Bronchial epithelial cell (primary cell): ENCODE measurements around the gene CACNA1E. TPM values are rescaled to one million over a fixed set of nuclear protein-coding genes. Genes with fewer than 3 reads are reported as not detected.

Source experiments
- DNase-seq: peaks from one replicate; pipeline ENCODE4 v3.0.0-alpha.2; 2010; ENCODE audit warnings: low read depth
- FAIRE-seq: peaks from 2 replicates; lab custom pipeline; 2011; peaks lifted over from hg19 to GRCh38; lab: Jason Lieb, UNC
- H3K27me3 ChIP-seq: 2 replicates; pipeline ENCODE4 v1.5.1; 2011; ENCODE audit warnings: low read length; ENCODE audit not compliant: control insufficient read depth, insufficient read depth
- H3K36me3 ChIP-seq: 2 replicates; pipeline ENCODE4 v1.5.1; 2011; ENCODE audit warnings: low read length; ENCODE audit not compliant: control insufficient read depth, insufficient read depth
- H3K4me3 ChIP-seq: 2 replicates; pipeline ENCODE4 v1.5.1; 2011; ENCODE audit warnings: mild to moderate bottlenecking, low read depth, low read length, control low read depth
- total RNA-seq: library from RNA; depleted of rRNA; stranded (reverse); fragments of >200 nt; gene quantifications from 2 replicates; pipeline ENCODE4 v1.2.1, GENCODE V29; 2014
- TF ChIP-seq, protein P1 (sequence below): IDR thresholded peaks from 2 replicates; pipeline ENCODE4 v1.5.1; 2011; ENCODE audit warnings: mild to moderate bottlenecking, moderate library complexity, low read length, control low read depth, inconsistent platforms; ENCODE audit not compliant: insufficient read depth, severe bottlenecking

The CACNA1E gene
- total RNA-seq, 1 donor from 2014 or later, result not detected

DNA sequence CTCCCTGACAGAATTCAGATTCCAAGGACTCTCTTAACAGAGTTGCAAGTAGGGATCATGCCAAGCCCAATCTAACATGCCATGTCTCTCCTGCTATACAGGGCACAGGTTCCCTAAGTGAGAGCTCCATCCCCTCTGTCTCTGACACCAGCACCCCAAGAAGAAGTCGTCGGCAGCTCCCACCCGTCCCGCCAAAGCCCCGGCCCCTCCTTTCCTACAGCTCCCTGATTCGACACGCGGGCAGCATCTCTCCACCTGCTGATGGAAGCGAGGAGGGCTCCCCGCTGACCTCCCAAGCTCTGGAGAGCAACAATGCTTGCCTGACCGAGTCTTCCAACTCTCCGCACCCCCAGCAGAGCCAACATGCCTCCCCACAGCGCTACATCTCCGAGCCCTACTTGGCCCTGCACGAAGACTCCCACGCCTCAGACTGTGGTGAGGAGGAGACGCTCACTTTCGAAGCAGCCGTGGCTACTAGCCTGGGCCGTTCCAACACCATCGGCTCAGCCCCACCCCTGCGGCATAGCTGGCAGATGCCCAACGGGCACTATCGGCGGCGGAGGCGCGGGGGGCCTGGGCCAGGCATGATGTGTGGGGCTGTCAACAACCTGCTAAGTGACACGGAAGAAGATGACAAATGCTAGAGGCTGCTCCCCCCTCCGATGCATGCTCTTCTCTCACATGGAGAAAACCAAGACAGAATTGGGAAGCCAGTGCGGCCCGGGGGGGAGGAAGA is 315.0 kb downstream of the CACNA1E start:
- H3K4me3 ChIP-seq, result no peak overlapping the region
- no peaks in the 10 kb centered on the region for H3K27me3 ChIP-seq
- TF ChIP-seq, protein P1, sequence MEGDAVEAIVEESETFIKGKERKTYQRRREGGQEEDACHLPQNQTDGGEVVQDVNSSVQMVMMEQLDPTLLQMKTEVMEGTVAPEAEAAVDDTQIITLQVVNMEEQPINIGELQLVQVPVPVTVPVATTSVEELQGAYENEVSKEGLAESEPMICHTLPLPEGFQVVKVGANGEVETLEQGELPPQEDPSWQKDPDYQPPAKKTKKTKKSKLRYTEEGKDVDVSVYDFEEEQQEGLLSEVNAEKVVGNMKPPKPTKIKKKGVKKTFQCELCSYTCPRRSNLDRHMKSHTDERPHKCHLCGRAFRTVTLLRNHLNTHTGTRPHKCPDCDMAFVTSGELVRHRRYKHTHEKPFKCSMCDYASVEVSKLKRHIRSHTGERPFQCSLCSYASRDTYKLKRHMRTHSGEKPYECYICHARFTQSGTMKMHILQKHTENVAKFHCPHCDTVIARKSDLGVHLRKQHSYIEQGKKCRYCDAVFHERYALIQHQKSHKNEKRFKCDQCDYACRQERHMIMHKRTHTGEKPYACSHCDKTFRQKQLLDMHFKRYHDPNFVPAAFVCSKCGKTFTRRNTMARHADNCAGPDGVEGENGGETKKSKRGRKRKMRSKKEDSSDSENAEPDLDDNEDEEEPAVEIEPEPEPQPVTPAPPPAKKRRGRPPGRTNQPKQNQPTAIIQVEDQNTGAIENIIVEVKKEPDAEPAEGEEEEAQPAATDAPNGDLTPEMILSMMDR, result no peak
- DNase-seq, result no peak
- H3K36me3 ChIP-seq, result no peaks in the 10 kb centered on the region
- no peak for FAIRE-seq

DNA sequence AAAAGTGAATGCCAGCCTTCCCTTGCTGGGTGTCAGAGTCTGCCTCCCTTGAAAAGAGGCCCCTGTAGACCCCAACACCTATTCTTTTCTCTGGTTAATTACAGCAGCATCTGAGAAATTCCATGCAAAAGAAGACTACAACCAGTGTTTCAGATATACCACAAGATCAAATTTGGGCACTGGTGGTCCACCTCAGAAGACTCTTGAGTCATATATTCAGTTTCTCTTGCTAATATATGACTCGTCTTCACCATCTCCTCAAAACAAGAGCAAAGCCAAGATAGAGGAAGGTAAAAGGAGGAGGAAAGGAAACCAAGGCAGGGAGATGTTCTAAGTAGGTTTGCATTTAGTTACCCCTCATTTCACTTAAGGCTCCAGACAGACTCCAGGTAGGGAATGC is 318.3 kb downstream of the CACNA1E start:
- Histone ChIP-seq H3K27me3 (no peaks in the 10 kb centered on the region), H3K36me3 (no peaks in the 10 kb centered on the region), H3K4me3 (no peak overlapping the region)
- DNase-seq, result no peak
- no peak for FAIRE-seq
- TF ChIP-seq, protein P1, result no peak

DNA sequence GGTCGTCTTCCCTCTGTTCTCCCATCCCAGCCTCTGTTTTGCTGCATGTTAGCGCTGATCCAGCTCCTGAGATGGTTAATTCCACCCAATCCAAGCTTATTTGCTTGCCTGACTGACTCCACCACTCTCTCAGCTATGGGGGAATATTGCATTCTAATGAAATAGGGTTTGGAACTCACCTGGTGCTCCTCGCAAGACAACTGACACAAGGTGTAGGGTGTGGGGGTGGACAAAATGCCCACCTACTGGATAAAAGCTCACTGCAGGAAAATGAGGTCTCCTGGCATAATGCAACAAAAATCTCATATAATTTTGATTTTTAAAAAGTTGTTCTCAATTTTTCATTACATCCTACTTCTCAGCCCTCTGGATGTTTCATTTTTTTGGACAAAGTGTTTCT is 319.1 kb downstream of the CACNA1E start:
- FAIRE-seq (no peak), DNase-seq (no peak)
- Histone ChIP-seq H3K36me3 (no peaks in the 10 kb centered on the region), H3K4me3 (no peak overlapping the region), H3K27me3 (no peaks in the 10 kb centered on the region)
- TF ChIP-seq, protein P1, result no peak

DNA sequence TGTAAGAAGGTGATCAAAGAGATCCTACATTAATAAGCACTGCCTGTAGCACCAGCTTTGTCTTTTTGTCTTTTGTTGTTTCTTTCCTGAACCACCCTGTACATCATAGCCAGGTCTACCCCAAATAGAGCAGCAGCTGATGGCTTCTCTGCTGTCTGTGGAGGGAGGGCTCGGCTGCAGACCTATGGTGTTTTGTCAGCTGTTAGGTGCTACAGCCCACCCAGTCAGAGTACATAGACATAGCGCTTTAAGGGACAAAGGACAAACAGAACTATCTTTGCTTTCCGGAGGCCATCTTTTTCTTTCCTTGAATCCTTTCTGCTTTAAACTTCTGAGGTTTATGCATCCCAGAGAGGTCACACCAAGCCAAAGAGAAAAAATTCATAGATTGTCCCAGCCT is 320.1 kb downstream of the CACNA1E start:
- TF ChIP-seq, protein P1, result no peak
- H3K27me3 ChIP-seq, result no peaks in the 10 kb centered on the region
- H3K36me3 ChIP-seq, result no peaks in the 10 kb centered on the region
- no peak overlapping the region for H3K4me3 ChIP-seq
- DNase-seq (no peak), FAIRE-seq (no peak)

DNA sequence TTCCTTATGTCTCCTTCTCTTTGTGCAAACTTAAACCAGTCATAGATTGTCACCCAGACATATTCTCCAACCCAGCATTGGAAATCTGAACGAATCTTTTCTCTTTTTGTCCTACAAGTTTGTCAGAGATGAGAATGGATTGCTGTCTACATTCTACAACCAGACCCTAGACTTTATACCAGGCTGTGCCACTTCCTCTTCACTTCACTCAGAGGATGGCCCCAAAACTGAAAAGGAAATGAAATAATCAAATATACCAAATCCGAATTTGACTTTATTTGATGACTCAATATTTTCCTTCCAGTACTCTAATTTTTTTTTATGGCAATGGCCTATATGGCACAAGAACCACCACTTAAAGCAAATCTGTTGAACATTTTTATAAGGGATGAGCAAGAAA is 321.7 kb downstream of the CACNA1E start:
- TF ChIP-seq, protein P1, result no peak
- no peak for DNase-seq
- no peaks in the 10 kb centered on the region for H3K36me3 ChIP-seq
- H3K4me3 ChIP-seq, result no peak overlapping the region
- H3K27me3 ChIP-seq, result no peaks in the 10 kb centered on the region
- no peak for FAIRE-seq

DNA sequence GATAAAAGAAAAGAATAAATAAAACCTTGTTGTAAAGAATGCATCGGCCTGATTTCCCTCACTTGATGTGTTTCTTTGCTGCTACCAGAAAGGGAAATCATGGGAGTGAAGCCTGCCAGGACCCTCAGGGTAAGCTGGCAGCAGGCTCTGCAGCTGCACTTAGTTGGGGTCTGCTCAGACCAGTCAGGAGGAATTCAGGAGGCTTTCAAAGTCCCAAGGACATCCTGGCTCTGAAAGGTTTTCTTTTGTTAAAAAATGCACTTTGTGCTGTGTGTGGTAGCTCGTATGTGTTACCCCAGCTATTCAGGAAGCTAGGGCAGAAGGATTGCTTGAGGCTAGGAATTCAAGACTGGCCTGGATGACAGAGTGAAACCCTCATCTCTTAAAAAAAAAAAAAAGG is 323.4 kb downstream of the CACNA1E start:
- TF ChIP-seq, protein P1, result no peak
- H3K4me3 ChIP-seq, result no peak overlapping the region
- FAIRE-seq (no peak), DNase-seq (no peak)
- H3K27me3 ChIP-seq, result no peaks in the 10 kb centered on the region
- H3K36me3 ChIP-seq, result no peaks in the 10 kb centered on the region
